ENCODE measurements around the gene CTNNB1. TPM values are rescaled to one million over a fixed set of nuclear protein-coding genes. Genes with fewer than 3 reads are reported as not detected.

The CTNNB1 gene
- polyA plus RNA-seq: 10 to 100 TPM; 35.4 to 85.5 (median 70.4) TPM

DNA sequence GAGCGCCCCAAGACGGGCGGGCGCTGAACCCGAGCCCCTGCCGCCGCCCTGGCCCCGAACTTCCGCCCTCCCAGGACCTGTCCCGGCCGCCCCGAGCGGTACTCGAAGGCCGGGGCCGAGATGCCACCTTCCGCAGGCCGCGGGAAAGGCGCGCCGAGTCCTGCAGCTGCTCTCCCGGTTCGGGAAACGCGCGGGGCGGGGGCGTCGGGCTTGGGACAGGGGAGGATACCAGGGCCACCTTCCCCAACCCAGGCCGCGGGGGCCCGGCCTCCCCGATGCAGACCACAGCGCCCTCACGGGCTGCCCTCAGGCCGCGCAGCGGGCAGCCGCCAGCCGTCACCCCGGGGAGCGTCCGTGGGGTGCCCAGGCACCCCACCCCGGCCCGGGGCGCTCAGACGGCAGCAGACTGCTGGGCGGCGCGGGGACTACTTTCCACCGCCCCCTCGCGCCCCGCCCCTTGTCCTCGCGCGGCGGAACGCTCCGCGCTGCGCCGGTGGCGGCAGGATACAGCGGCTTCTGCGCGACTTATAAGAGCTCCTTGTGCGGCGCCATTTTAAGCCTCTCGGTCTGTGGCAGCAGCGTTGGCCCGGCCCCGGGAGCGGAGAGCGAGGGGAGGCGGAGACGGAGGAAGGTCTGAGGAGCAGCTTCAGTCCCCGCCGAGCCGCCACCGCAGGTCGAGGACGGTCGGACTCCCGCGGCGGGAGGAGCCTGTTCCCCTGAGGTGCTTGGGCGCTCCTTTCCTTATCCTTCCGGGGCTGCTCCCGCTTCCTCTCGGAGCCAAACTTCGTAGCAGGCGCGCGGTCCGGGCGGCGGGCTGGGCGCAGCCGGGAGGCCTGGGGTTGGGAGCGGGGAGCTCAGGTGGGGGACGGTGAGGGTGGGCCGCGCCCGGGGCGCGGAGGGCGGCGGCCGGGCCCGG, at the start of gene CTNNB1:
Gene CTNNB1, plus strand, starts transcription at position 556 of the 916 bp plus-strand sequence. CDS start 24,564 bp downstream, outside the sequence.
- peak; percentile 89 to 91 (median 90) for DNase-seq
- peak within 1 kb of the TSS; percentile 86 to 96 (median 94) for H3K27ac Mint-ChIP-seq
- peaks cover 44 to 50% of the 10 kb centered on the region in 2 donors for H3K4me1 Mint-ChIP-seq
- peaks cover 5 to 16% (median 14%) of the 10 kb centered on the region in 3 donors for H3K27me3 Mint-ChIP-seq (ENCODE audit: low read depth in 3 of 3)
- no peaks in the 10 kb centered on the region for H3K9me3 Mint-ChIP-seq
- H3K36me3 Mint-ChIP-seq: no peaks in the 10 kb centered on the region
- H3K4me3 Mint-ChIP-seq: peak within 1 kb of the TSS; percentile 90 to 98 (median 96)

GRCh38 chr3:41155834-41156233, 43.5 kb upstream of the CTNNB1 start:
- H3K27ac Mint-ChIP-seq: no peak overlapping the region
- H3K4me3 Mint-ChIP-seq: no peak overlapping the region
- no peaks in the 10 kb centered on the region for H3K4me1 Mint-ChIP-seq
- no peaks in the 10 kb centered on the region for H3K36me3 Mint-ChIP-seq
- peaks cover 2 to 5% (median 4%) of the 10 kb centered on the region in 3 donors for H3K27me3 Mint-ChIP-seq (ENCODE audit: low read depth in 3 of 3)
- DNase-seq: no peak
- no peaks in the 10 kb centered on the region for H3K9me3 Mint-ChIP-seq

DNA sequence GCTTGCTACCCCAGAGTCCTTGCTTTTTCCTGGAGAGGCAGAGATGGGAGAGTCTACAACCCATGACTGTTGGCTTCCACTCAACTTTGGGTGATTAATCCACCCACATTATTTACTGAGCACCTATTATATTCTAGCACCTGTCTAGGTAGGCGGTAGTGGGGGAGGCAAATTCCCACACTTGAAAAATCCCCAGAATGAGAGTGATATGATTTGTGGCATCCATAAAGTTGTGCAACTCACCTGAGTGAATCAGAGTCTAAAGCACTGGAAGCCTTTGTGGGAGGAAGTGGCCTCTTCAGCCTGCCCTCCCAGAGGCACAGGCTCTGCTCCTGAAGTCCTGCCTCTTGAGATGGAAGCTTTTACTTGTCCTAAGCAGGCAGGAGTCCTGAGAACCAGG, 40.4 kb upstream of the CTNNB1 start:
- Mint-ChIP-seq H3K36me3 (no peaks in the 10 kb centered on the region), H3K4me1 (no peaks in the 10 kb centered on the region), H3K27me3 (ENCODE audit: low read depth in 3 of 3) (peaks cover 3 to 5% (median 4%) of the 10 kb centered on the region in 3 donors), H3K27ac (no peak overlapping the region), H3K9me3 (no peaks in the 10 kb centered on the region), H3K4me3 (no peak overlapping the region)
- DNase-seq: no peak

- Mint-ChIP-seq H3K27me3 (ENCODE audit: low read depth in 3 of 3) (peaks cover 2 to 4% (median 3%) of the 10 kb centered on the region in 3 donors), H3K9me3 (no peaks in the 10 kb centered on the region), H3K27ac (no peak overlapping the region), H3K4me3 (no peak overlapping the region), H3K4me1 (no peaks in the 10 kb centered on the region), H3K36me3 (no peaks in the 10 kb centered on the region)
- no peak for DNase-seq
Measured at GRCh38 chr3:41159588-41160189, 39.6 kb upstream of the CTNNB1 start.

GRCh38 chr3:41162541-41162940, 36.8 kb upstream of the CTNNB1 start:
- Mint-ChIP-seq H3K36me3 (no peaks in the 10 kb centered on the region), H3K4me1 (peaks cover 2 to 4% of the 10 kb centered on the region in 2 donors), H3K27ac (no peak overlapping the region), H3K4me3 (no peak overlapping the region), H3K9me3 (no peaks in the 10 kb centered on the region), H3K27me3 (ENCODE audit: low read depth in 3 of 3) (peaks cover 1 to 5% (median 2%) of the 10 kb centered on the region in 3 donors)
- no peak for DNase-seq

- Mint-ChIP-seq H3K4me3 (no peak overlapping the region), H3K36me3 (no peaks in the 10 kb centered on the region), H3K4me1 (peaks cover 2 to 9% of the 10 kb centered on the region in 2 donors), H3K9me3 (no peaks in the 10 kb centered on the region), H3K27ac (no peak overlapping the region), H3K27me3 (ENCODE audit: low read depth in 3 of 3) (peaks cover 1 to 5% (median 2%) of the 10 kb centered on the region in 3 donors)
- no peak for DNase-seq
Measured at GRCh38 chr3:41163006-41163405, 36.3 kb upstream of the CTNNB1 start.

DNA sequence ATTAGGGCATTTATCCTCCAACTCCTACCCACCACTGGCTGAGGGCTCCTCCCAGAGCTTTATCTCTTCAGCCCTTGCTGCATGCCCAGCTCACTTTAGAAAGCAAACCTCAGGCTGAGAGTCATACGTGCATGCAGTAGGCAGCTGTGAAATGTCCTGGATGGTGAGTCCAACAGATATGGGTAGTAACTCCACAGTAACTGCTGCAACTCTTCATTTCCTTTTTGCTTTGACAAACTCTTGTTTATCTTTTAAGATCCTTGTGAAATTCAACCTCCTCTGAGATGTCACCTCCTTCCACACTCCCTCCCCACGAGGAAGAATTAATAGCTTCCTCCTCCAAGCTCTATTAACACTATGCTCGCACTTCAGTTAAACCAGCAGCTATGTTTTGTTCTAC, 35.9 kb upstream of the CTNNB1 start:
- Mint-ChIP-seq H3K36me3 (no peaks in the 10 kb centered on the region), H3K4me3 (no peak overlapping the region), H3K27me3 (ENCODE audit: low read depth in 3 of 3) (peaks cover 1 to 5% (median 2%) of the 10 kb centered on the region in 3 donors), H3K4me1 (peaks cover 2 to 11% of the 10 kb centered on the region in 2 donors), H3K27ac (no peak overlapping the region), H3K9me3 (no peaks in the 10 kb centered on the region)
- DNase-seq: no peak

DNA sequence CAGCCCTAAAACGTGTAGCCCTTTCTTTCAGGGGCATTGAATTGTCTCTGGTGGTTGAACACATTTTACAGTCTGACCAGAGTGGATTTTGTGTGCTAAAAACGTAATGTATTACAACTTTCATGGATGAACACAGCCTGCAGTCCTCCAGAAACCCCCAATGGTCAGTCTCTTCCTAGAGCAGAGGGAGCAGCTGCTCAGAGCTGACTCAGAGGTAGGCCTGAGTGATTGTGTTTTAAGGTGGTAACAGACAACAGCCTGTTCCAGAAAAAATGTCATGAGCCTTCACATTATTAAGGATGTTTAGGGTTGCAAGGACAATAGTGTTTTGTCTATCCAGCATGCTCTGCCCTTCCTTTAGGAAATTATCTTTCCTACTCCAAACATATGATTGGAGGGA, 34.5 kb upstream of the CTNNB1 start:
- Mint-ChIP-seq H3K27me3 (ENCODE audit: low read depth in 3 of 3) (peaks cover 2 to 12% (median 4%) of the 10 kb centered on the region in 3 donors), H3K4me1 (peaks cover 2 to 11% of the 10 kb centered on the region in 2 donors), H3K4me3 (no peak overlapping the region), H3K27ac (no peak overlapping the region), H3K9me3 (no peaks in the 10 kb centered on the region), H3K36me3 (no peaks in the 10 kb centered on the region)
- no peak for DNase-seq

GRCh38 chr3:41167722-41168497, 31.4 kb upstream of the CTNNB1 start:
- DNase-seq: peak; percentile 25 to 32 (median 25)
- H3K9me3 Mint-ChIP-seq: no peaks in the 10 kb centered on the region
- peaks cover 4 to 19% (median 7%) of the 10 kb centered on the region in 3 donors for H3K27me3 Mint-ChIP-seq (ENCODE audit: low read depth in 3 of 3)
- H3K36me3 Mint-ChIP-seq: no peaks in the 10 kb centered on the region
- H3K4me1 Mint-ChIP-seq: peaks cover 2 to 11% of the 10 kb centered on the region in 2 donors
- H3K27ac Mint-ChIP-seq: peak overlapping the region in 1 of 6 donors; percentile 39
- H3K4me3 Mint-ChIP-seq: no peak overlapping the region

DNA sequence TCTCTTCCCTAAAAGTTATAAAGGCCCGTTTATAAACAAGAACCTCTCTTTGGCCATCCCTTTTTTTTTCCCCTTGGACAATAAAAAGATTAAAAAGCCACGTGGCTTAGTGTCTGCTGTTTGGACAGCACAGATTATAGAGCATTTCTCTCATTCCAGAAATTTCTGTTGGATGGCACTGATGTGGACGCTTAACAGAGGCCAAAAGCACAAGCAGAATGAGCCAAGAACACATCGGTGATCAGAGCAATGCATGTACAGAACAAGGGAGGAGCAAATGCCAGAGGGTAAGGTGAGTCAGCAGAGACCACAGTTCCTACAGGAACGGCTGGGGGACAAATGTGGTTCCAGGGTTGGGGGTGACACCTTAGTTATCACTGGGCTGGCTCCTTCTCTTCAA, 30.3 kb upstream of the CTNNB1 start:
- Mint-ChIP-seq H3K4me3 (no peak overlapping the region), H3K27ac (no peak overlapping the region), H3K27me3 (ENCODE audit: low read depth in 3 of 3) (peaks cover 3 to 19% (median 7%) of the 10 kb centered on the region in 3 donors), H3K4me1 (peaks cover 2 to 11% of the 10 kb centered on the region in 2 donors), H3K9me3 (no peaks in the 10 kb centered on the region), H3K36me3 (no peaks in the 10 kb centered on the region)
- DNase-seq: no peak

DNA sequence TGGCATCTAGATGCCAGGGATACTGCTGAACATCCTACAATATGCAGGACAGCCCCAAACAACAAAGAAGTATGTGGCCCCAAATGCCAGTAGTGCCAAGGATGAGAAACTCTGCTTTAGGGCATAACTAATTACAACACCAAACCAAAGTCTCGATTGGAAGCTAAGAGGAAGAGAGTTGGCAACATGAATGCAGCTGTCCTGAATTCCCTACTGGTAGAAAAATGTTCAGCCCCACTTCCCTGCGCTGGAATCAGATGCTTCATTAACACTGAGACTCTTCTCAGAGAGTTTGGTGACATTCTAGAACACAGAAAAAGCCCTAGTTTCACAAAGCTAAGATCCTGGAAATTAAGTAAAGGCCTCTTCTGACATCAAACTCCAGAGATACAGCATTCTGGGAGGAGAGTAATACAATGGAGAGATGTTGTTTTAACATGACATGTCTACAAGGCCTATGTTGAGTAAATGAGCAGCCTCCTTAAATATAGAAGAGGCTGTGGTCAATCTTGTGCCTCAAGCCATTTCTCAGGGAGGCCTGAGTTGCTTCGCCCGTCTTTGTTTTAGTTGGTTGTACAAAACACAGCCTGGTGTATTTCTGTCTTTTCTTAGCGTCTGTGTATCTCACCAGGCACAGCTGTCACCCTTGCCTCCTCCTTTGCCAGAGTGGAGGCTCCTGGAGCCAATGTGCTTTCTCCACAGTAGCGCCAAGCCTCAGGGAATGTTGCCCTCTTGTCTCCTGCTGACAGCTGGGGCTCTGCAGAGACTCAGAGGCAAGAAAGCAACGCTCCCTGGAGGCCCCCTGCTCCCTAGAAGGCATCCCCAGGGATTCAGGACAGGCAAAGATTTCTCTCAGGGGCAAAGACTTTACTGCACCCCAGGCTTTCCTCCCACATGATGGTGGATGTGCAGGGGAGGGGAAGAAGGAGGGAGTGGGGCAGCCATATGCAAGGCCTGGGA, 25.1 kb upstream of the CTNNB1 start:
- Mint-ChIP-seq H3K4me1 (no peaks in the 10 kb centered on the region), H3K36me3 (no peaks in the 10 kb centered on the region), H3K27me3 (ENCODE audit: low read depth in 3 of 3) (peaks cover 5 to 14% (median 5%) of the 10 kb centered on the region in 3 donors), H3K4me3 (no peak overlapping the region), H3K27ac (no peak overlapping the region), H3K9me3 (no peaks in the 10 kb centered on the region)
- no peak for DNase-seq

- Mint-ChIP-seq H3K36me3 (no peaks in the 10 kb centered on the region), H3K27ac (no peak overlapping the region), H3K4me1 (no peaks in the 10 kb centered on the region), H3K9me3 (no peaks in the 10 kb centered on the region), H3K27me3 (ENCODE audit: low read depth in 3 of 3) (peaks cover 3 to 10% (median 5%) of the 10 kb centered on the region in 3 donors), H3K4me3 (no peak overlapping the region)
- no peak for DNase-seq
Measured at GRCh38 chr3:41175365-41175764, 23.9 kb upstream of the CTNNB1 start.

DNA sequence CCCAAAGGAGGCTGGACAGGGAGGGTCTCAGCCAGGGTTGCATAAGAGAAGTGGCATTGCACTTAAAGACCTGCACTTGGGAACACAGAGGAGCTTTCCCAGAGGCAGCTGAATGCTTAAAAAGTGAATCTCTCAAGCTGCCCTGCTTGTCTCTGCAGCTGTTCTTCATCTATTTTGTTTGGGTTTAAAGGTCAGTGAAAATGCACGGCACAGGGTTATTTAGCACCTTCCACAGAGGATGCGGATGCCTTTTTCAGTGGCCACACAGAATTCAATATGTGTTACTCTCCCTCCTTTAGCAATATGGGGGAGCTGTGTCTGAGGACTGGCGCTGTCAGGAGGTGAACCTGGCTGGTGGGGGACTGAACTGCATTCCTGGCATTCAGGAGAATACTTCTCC, 22.7 kb upstream of the CTNNB1 start:
- Mint-ChIP-seq H3K9me3 (no peaks in the 10 kb centered on the region), H3K4me1 (no peaks in the 10 kb centered on the region), H3K4me3 (no peak overlapping the region), H3K36me3 (no peaks in the 10 kb centered on the region), H3K27me3 (ENCODE audit: low read depth in 3 of 3) (peaks cover 3 to 6% (median 3%) of the 10 kb centered on the region in 3 donors), H3K27ac (no peak overlapping the region)
- DNase-seq: no peak

Measured in immature natural killer cell (primary cell).